ENCODE measurements around the gene NAP1L5. TPM values are rescaled to one million over a fixed set of nuclear protein-coding genes. Genes with fewer than 3 reads are reported as not detected.

The NAP1L5 gene
- total and polyA plus RNA-seq, 9 of the 15 experiments (the other 6 are each of a cell fraction or from before 2014, with no cell fraction given), result 2.4 to 10.6 (median 7.0) TPM

- ATAC-seq, result no peak
- Histone ChIP-seq H3K27me3 (ENCODE audit: control insufficient read depth in 2 of 2, insufficient read depth in 2 of 2, low read length in 2 of 2) (no peaks in the 10 kb centered on the region), H3K79me2 (ENCODE audit: control insufficient read depth, insufficient read depth, low read length) (no peaks in the 10 kb centered on the region), H3K4me2 (ENCODE audit: insufficient read depth, low read length) (no peak overlapping the region), H3K9me1 (ENCODE audit: control insufficient read depth, insufficient read depth, low read length) (no peaks in the 10 kb centered on the region), H3K4me3 (no peak overlapping the region), H2AFZ (ENCODE audit: low read depth, low read length) (no peak overlapping the region), H4K20me1 (replicated peaks; ENCODE audit: control insufficient read depth, insufficient read depth, low read length) (no peaks in the 10 kb centered on the region), H3K27ac (ENCODE audit: extremely low read depth, low read depth, low read length) (no peak overlapping the region), H3K4me1 (replicated peaks in 1 of 2; ENCODE audit: control insufficient read depth in 2 of 2, insufficient read depth in 2 of 2, low read length in 2 of 2) (no peaks in the 10 kb centered on the region), H3K36me3 (ENCODE audit: control insufficient read depth, insufficient read depth, low read length) (no peaks in the 10 kb centered on the region), H3K9me3 (replicated peaks; ENCODE audit: control insufficient read depth, insufficient read depth, low read depth, low read length) (no peaks in the 10 kb centered on the region; the same call in none of the 2 replicates), H3K9ac (ENCODE audit: insufficient read depth in 1 of 2, low read depth in 2 of 2, low read length in 2 of 2) (no peak overlapping the region)
- 50% methylated on average over 10 of the region's 10 CpGs for WGBS (ENCODE audit: insufficient coverage, low coverage, missing lambda C conversion rate)
- no peak for FAIRE-seq
- no peak for TF ChIP-seq ZNF274 (IDR thresholded peaks at IDR 0.05; ENCODE audit: borderline replicate concordance, low read depth, low read length)
- intact Hi-C loops (cut with micrococcal nuclease), result no loop called here
- ChIA-PET POLR2A (no interaction called here), CTCF (ENCODE audit: low intra/inter-chr PET ratio) (no interaction called here)
- in situ Hi-C loops (cut with MboI), result no loop called here
- DNase-seq (ENCODE audit: extremely low read depth in 1 of 4, low spot score in 3 of 4), result no peak
- BruUV-seq (replicated peaks), result no TSS peak
Measured at GRCh38 chr4:88720451-88721428, 23.1 kb upstream of the NAP1L5 start.

- no peak overlapping the region for H3K4me2 ChIP-seq (ENCODE audit: insufficient read depth, low read length)
- no peaks in the 10 kb centered on the region for H3K4me1 ChIP-seq (replicated peaks in 1 of 2; ENCODE audit: control insufficient read depth in 2 of 2, insufficient read depth in 2 of 2, low read length in 2 of 2)
- in situ Hi-C loops (cut with MboI), result no loop called here
- H3K79me2 ChIP-seq (ENCODE audit: control insufficient read depth, insufficient read depth, low read length), result no peaks in the 10 kb centered on the region
- no peaks in the 10 kb centered on the region for H3K9me1 ChIP-seq (ENCODE audit: control insufficient read depth, insufficient read depth, low read length)
- 40% methylated on average over 1 of the region's 1 CpG for WGBS (ENCODE audit: insufficient coverage, low coverage, missing lambda C conversion rate)
- intact Hi-C loops (cut with micrococcal nuclease), result no loop called here
- no peak overlapping the region for H2AFZ ChIP-seq (ENCODE audit: low read depth, low read length)
- no peak overlapping the region for H3K9ac ChIP-seq (ENCODE audit: insufficient read depth in 1 of 2, low read depth in 2 of 2, low read length in 2 of 2)
- CTCF ChIA-PET (ENCODE audit: low intra/inter-chr PET ratio), result no interaction called here
- H3K36me3 ChIP-seq (ENCODE audit: control insufficient read depth, insufficient read depth, low read length), result no peaks in the 10 kb centered on the region
- BruUV-seq (replicated peaks), result no TSS peak
- no peaks in the 10 kb centered on the region for H4K20me1 ChIP-seq (replicated peaks; ENCODE audit: control insufficient read depth, insufficient read depth, low read length)
- no peak for DNase-seq (ENCODE audit: extremely low read depth in 1 of 4, low spot score in 3 of 4)
- H3K27me3 ChIP-seq (ENCODE audit: control insufficient read depth in 2 of 2, insufficient read depth in 2 of 2, low read length in 2 of 2), result no peaks in the 10 kb centered on the region
- POLR2A ChIA-PET, result no interaction called here
- no peak overlapping the region for H3K4me3 ChIP-seq
- H3K9me3 ChIP-seq (replicated peaks; ENCODE audit: control insufficient read depth, insufficient read depth, low read depth, low read length), result no peaks in the 10 kb centered on the region; the same call in none of the 2 replicates
- H3K27ac ChIP-seq (ENCODE audit: extremely low read depth, low read depth, low read length), result no peak overlapping the region
- FAIRE-seq, result no peak
- ATAC-seq, result no peak
- TF ChIP-seq, protein P1, sequence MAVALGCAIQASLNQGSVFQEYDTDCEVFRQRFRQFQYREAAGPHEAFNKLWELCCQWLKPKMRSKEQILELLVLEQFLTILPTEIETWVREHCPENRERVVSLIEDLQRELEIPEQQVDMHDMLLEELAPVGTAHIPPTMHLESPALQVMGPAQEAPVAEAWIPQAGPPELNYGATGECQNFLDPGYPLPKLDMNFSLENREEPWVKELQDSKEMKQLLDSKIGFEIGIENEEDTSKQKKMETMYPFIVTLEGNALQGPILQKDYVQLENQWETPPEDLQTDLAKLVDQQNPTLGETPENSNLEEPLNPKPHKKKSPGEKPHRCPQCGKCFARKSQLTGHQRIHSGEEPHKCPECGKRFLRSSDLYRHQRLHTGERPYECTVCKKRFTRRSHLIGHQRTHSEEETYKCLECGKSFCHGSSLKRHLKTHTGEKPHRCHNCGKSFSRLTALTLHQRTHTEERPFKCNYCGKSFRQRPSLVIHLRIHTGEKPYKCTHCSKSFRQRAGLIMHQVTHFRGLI (CRISPR knock-in tag; IDR thresholded peaks at IDR 0.05), result no peak
- TF ChIP-seq MLLT1 (IDR thresholded peaks at IDR 0.05) (no peak), TRIM24 (IDR thresholded peaks at IDR 0.05) (no peak), ZSCAN29 (IDR thresholded peaks at IDR 0.05) (no peak), XRCC4 (IDR thresholded peaks at IDR 0.05; ENCODE audit: extremely low read depth, insufficient read depth, insufficient read length) (no peak), CREB1 (IDR thresholded peaks at IDR 0.05) (no peak), CREB1 (CRISPR knock-in tag; IDR thresholded peaks at IDR 0.05) (no peak), YY1 (IDR thresholded peaks at IDR 0.05; ENCODE audit: borderline replicate concordance in 1 of 3, control insufficient read depth in 1 of 3, extremely low read depth in 1 of 3, insufficient read depth in 3 of 3, insufficient read length in 1 of 3, insufficient replicate concordance in 2 of 3, low read depth in 1 of 3, low read length in 2 of 3) (no peak), EHMT2 (IDR thresholded peaks at IDR 0.05) (0 out of 2 replicates have a peak, but pooled peaks have one; percentile 10), LARP7 (IDR thresholded peaks at IDR 0.05) (0 out of 2 replicates have a peak, but pooled peaks have one; percentile 53), ARID2 (IDR thresholded peaks at IDR 0.05) (no peak)
Measured at GRCh38 chr4:88719381-88719780, 21.8 kb upstream of the NAP1L5 start.

All from K562 (cell line).